NT2/D1 (cell line): ENCODE results near the gene ACSF3.

Experiments used
- SUZ12 ChIP-seq: IDR thresholded peaks from 2 replicates; pipeline ENCODE4 v1.6.1; 2011; ENCODE audit not compliant: insufficient read length, insufficient read depth; ENCODE audit errors: extremely low read depth
- YY1 ChIP-seq: IDR thresholded peaks from 2 replicates; pipeline ENCODE4 v1.6.1; 2011; ENCODE audit not compliant: insufficient read length, insufficient read depth
- ZNF274 ChIP-seq: IDR thresholded peaks from 2 replicates; pipeline ENCODE4 v1.6.1; 2011; ENCODE audit warnings: mild to moderate bottlenecking, low read depth, low read length

DNA sequence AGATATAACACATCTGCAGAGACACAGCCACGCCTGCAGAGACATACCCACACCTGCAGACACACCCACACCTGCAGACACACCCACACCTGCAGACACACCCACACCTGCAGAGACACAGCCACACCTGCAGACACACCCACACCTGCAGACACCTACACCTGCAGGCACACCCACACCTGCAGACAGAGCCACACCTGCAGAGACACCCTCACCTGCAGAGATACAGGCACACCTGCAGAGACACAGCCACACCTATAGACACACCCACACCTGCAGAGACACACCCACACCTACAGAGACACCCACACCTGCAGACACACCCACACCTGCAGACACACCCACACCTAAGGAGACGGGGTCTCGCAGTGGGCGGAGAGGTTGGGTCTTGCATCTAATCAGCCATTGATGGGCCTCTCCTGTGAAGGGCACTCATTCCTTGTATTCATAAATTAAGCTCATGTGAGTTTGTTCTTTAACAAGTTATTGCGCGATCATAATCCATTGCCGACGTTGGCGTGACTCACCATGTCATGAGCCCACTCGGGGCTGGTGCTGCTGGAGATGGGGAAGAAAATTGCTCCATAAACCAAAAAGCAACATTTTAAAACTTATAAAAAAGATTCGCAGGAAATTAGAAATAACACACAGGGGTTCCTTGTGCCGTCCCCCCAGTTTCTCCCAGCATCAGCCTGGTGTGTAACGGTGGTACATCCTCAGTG is 49.0 kb downstream of the ACSF3 start:
- TF ChIP-seq ZNF274 (no peak), YY1 (no peak), SUZ12 (no peak)
